H1 (cell line): ENCODE data around the gene LGALS3. TPM values are rescaled to one million over a fixed set of nuclear protein-coding genes. Genes with fewer than 3 reads are reported as not detected.

ENCODE experiments used
- CTCF ChIA-PET: fragments of 300-600 bp; sonication (Branson Sonifier 250); formaldehyde crosslinking; loops from one replicate; lab custom pipeline; 2021; ENCODE audit not compliant: partially characterized antibody; lab: Charles Lee
- POLR2A ChIA-PET: fragments of 300-600 bp; sonication (Branson Sonifier 250); formaldehyde crosslinking; loops from one replicate; lab custom pipeline; 2021; ENCODE audit warnings: inconsistent platforms; ENCODE audit not compliant: partially characterized antibody; lab: Charles Lee
- DNase-seq, 2 experiments: peaks; one replicate each; pipeline versions ENCODE4 v3.0.0 to v3.0.0-alpha.2; 2010 to 2022; ENCODE audit warnings: low spot score in 2 of 2, low read depth in 1 of 2, mixed read lengths in 1 of 2
- FAIRE-seq: peaks from 2 replicates; lab custom pipeline; 2011; peaks lifted over from hg19 to GRCh38; lab: Jason Lieb, UNC
- H2AFZ ChIP-seq: 2 replicates; pipeline ENCODE4 v1.8.1; 2012; ENCODE audit warnings: low read length, inconsistent platforms
- H2AK5ac ChIP-seq: 2 replicates; pipeline ENCODE4 v1.6.1; 2013; ENCODE audit warnings: low read depth, low read length
- H2BK120ac ChIP-seq: replicated peaks from 2 replicates; pipeline ENCODE3; 2013; ENCODE audit warnings: low read depth, low read length, inconsistent platforms
- H2BK12ac ChIP-seq: 2 replicates; pipeline ENCODE4 v1.6.1; 2013; ENCODE audit warnings: low read depth, low read length
- H2BK15ac ChIP-seq: 2 replicates; pipeline ENCODE4 v1.6.1; 2013; ENCODE audit warnings: low read length
- H2BK20ac ChIP-seq: 2 replicates; pipeline ENCODE4 v1.6.1; 2013; ENCODE audit warnings: low read length
- H2BK5ac ChIP-seq: 2 replicates; pipeline ENCODE4 v1.6.1; 2013; ENCODE audit warnings: low read depth, low read length
- H3K14ac ChIP-seq: 2 replicates; pipeline ENCODE4 v1.6.1; 2013; ENCODE audit warnings: inconsistent platforms; ENCODE audit not compliant: insufficient read length
- H3K18ac ChIP-seq: 2 replicates; pipeline ENCODE4 v1.6.1; 2013; ENCODE audit warnings: low read length; ENCODE audit errors: extremely low read depth
- H3K23ac ChIP-seq: 2 replicates; pipeline ENCODE4 v1.6.1; 2013; ENCODE audit warnings: inconsistent platforms; ENCODE audit not compliant: insufficient read length
- H3K23me2 ChIP-seq: 2 replicates; pipeline ENCODE4 v1.6.1; 2013; ENCODE audit warnings: low read depth, low read length
- H3K27ac ChIP-seq: 2 replicates; pipeline ENCODE4 v1.6.1; 2011; ENCODE audit warnings: low read depth, low read length, inconsistent platforms
- H3K27me3 ChIP-seq, 4 experiments: replicated peaks in 1 of 4; 1 replicate in 1 of 4; 2 replicates in 3 of 4; pipeline versions ENCODE4 v1.6.1 to v1.8.1; 2011 to 2013; ENCODE audit warnings: low read length in 3 of 4, mild to moderate bottlenecking in 3 of 4, inconsistent platforms in 2 of 4, mixed read lengths in 2 of 4, moderate library complexity in 1 of 4; ENCODE audit not compliant: control insufficient read depth in 3 of 4, insufficient read depth in 3 of 4; ENCODE audit errors: extremely low read depth in 1 of 4
- H3K36me3 ChIP-seq, 4 experiments: 2 replicates each; pipeline versions ENCODE4 v1.6.1 to v1.8.1; 2011 to 2013; ENCODE audit warnings: mild to moderate bottlenecking in 4 of 4, low read length in 3 of 4, moderate library complexity in 2 of 4, control low read depth in 1 of 4, inconsistent platforms in 1 of 4; ENCODE audit not compliant: insufficient read depth in 4 of 4, control insufficient read depth in 2 of 4
- H3K4ac ChIP-seq: replicated peaks from 2 replicates; pipeline ENCODE3; 2013; ENCODE audit warnings: low read length, low read depth, mixed read lengths, inconsistent platforms; ENCODE audit not compliant: insufficient read length
- H3K4me1 ChIP-seq, 4 experiments: replicated peaks in 1 of 4; 1 replicate in 1 of 4; 2 replicates in 3 of 4; pipeline versions ENCODE4 v1.6.1 to v1.8.1; 2011 to 2013; ENCODE audit warnings: low read length in 3 of 4, inconsistent platforms in 2 of 4, mixed read lengths in 1 of 4; ENCODE audit not compliant: insufficient read depth in 4 of 4, control insufficient read depth in 3 of 4
- H3K4me2 ChIP-seq, 2 experiments: 2 replicates each; pipeline versions ENCODE4 v1.6.1 to v1.8.1; 2011 to 2013; ENCODE audit warnings: low read depth in 2 of 2, low read length in 2 of 2, control low read depth in 1 of 2, inconsistent platforms in 1 of 2, mild to moderate bottlenecking in 1 of 2; ENCODE audit not compliant: insufficient read depth in 1 of 2
- H3K4me3 ChIP-seq, 4 experiments: fragments of 200-600, 300-600 bp in 1 of 4; sonication (generic), shearing (Covaris generic), sonication (Bioruptor Twin) in 1 of 4; 2 replicates each; pipeline versions ENCODE4 v1.5.1 to v1.8.1; 2011 to 2016; ENCODE audit warnings: low read length in 4 of 4, low read depth in 3 of 4, control low read depth in 2 of 4, inconsistent platforms in 2 of 4, mild to moderate bottlenecking in 2 of 4, mixed read lengths in 1 of 4, moderate library complexity in 1 of 4; ENCODE audit not compliant: insufficient read depth in 2 of 4; ENCODE audit errors: extremely low read depth in 1 of 4
- H3K56ac ChIP-seq: replicated peaks from 2 replicates; pipeline ENCODE3; 2013; ENCODE audit warnings: low read depth, mild to moderate bottlenecking, mixed read lengths, low read length, inconsistent platforms; ENCODE audit not compliant: insufficient read length
- H3K79me1 ChIP-seq: 2 replicates; pipeline ENCODE4 v1.6.1; 2013; ENCODE audit warnings: low read depth, low read length, control low read depth
- H3K79me2 ChIP-seq, 2 experiments: 2 replicates each; pipeline versions ENCODE4 v1.6.1 to v1.8.1; 2012 to 2013; ENCODE audit warnings: low read length in 2 of 2, mild to moderate bottlenecking in 2 of 2, inconsistent platforms in 1 of 2; ENCODE audit not compliant: insufficient read depth in 2 of 2, control insufficient read depth in 1 of 2
- H3K9ac ChIP-seq, 4 experiments: replicated peaks in 1 of 4; 1 replicate in 1 of 4; 2 replicates in 3 of 4; pipeline versions ENCODE4 v1.6.1 to v1.8.1; 2011 to 2013; ENCODE audit warnings: low read depth in 3 of 4, low read length in 3 of 4, control low read depth in 2 of 4, mild to moderate bottlenecking in 2 of 4, moderate library complexity in 2 of 4, inconsistent platforms in 1 of 4; ENCODE audit errors: extremely low read depth in 1 of 4
- H3K9me3 ChIP-seq, 2 experiments: 2 replicates each; pipeline versions ENCODE4 v1.6.1 to v1.8.1; 2012 to 2013; ENCODE audit warnings: mild to moderate bottlenecking in 2 of 2, moderate library complexity in 2 of 2, control low read depth in 1 of 2, inconsistent platforms in 1 of 2, low read depth in 1 of 2, low read length in 1 of 2, mixed read lengths in 1 of 2; ENCODE audit not compliant: insufficient read depth in 2 of 2
- H4K20me1 ChIP-seq, 2 experiments: replicated peaks in 1 of 2; 2 replicates each; pipeline versions ENCODE3 to v1.8.1; 2011 to 2013; ENCODE audit warnings: inconsistent platforms in 2 of 2, low read length in 2 of 2, mild to moderate bottlenecking in 1 of 2; ENCODE audit not compliant: insufficient read depth in 2 of 2, control insufficient read depth in 1 of 2
- H4K5ac ChIP-seq: 2 replicates; pipeline ENCODE4 v1.6.1; 2013; ENCODE audit warnings: low read length, low read depth, mixed read lengths, inconsistent platforms; ENCODE audit not compliant: insufficient read length
- H4K8ac ChIP-seq: 2 replicates; pipeline ENCODE4 v1.8.0; 2013; ENCODE audit warnings: mild to moderate bottlenecking, moderate library complexity, low read length, inconsistent platforms; ENCODE audit not compliant: insufficient read depth; ENCODE audit errors: extremely low read depth
- H4K91ac ChIP-seq: replicated peaks from 2 replicates; pipeline ENCODE3; 2013; ENCODE audit warnings: low read length, mixed read lengths, inconsistent platforms; ENCODE audit not compliant: insufficient read length
- ASH2L ChIP-seq: fragments of 200-600, 300-600 bp; sonication (generic); IDR thresholded peaks from one replicate; pipeline ENCODE4 v1.7.1; 2017; ENCODE audit warnings: low read length
- CBX5 ChIP-seq: fragments of 300-800, 300-1000 bp; sonication (generic); IDR thresholded peaks from 2 replicates; pipeline ENCODE4 v1.7.1; 2016; ENCODE audit warnings: antibody characterized with exemption, low read length, low read depth
- CHD1 ChIP-seq: IDR thresholded peaks from 2 replicates; pipeline ENCODE4 v1.6.1; 2012; ENCODE audit warnings: low read depth, low read length, improper control_type of control experiment
- CHD2 ChIP-seq: IDR thresholded peaks from 2 replicates; pipeline ENCODE4 v1.6.1; 2012; ENCODE audit warnings: low read length, improper control_type of control experiment
- FOSL1 ChIP-seq: IDR thresholded peaks from 2 replicates; pipeline ENCODE4 v1.6.1; 2011; ENCODE audit warnings: mild to moderate bottlenecking, low read depth, low read length, moderate library complexity; ENCODE audit not compliant: insufficient read depth
- JUN ChIP-seq: IDR thresholded peaks from 2 replicates; pipeline ENCODE4 v1.6.1; 2011; ENCODE audit warnings: low read depth, mild to moderate bottlenecking, improper control_type of control experiment, low read length
- NRF1 ChIP-seq: IDR thresholded peaks from 2 replicates; pipeline ENCODE4 v1.6.1; 2011; ENCODE audit warnings: mild to moderate bottlenecking, low read depth, low read length, improper control_type of control experiment
- SIN3A ChIP-seq, 2 experiments: IDR thresholded peaks in 1 of 2; conservative IDR thresholded peaks in 1 of 2; 2 replicates each; pipeline ENCODE4 v1.6.1; 2011 to 2012; ENCODE audit warnings: low read length in 2 of 2, improper control_type of control experiment in 1 of 2, low read depth in 1 of 2, mild to moderate bottlenecking in 1 of 2
- SIRT6 ChIP-seq: IDR thresholded peaks from one replicate; pipeline ENCODE4 v1.7.1; 2012; ENCODE audit warnings: low read length, inconsistent platforms
- SP2 ChIP-seq: IDR thresholded peaks from 2 replicates; pipeline ENCODE4 v1.6.1; 2012; ENCODE audit warnings: mild to moderate bottlenecking, low read length, inconsistent platforms
- SRF ChIP-seq: IDR thresholded peaks from 2 replicates; pipeline ENCODE4 v1.6.1; 2011; ENCODE audit warnings: mild to moderate bottlenecking, low read depth, low read length, moderate library complexity
- SUZ12 ChIP-seq: fragments of 200-600 bp; sonication (generic); IDR thresholded peaks from 2 replicates; pipeline ENCODE4 v1.6.1; 2012; ENCODE audit warnings: mild to moderate bottlenecking, inconsistent platforms, low read length, moderate library complexity, mixed read lengths
- TAF1 ChIP-seq: IDR thresholded peaks from 2 replicates; pipeline ENCODE4 v1.6.1; 2011; ENCODE audit warnings: mild to moderate bottlenecking, low read depth, low read length
- WGBS, 2 experiments: shearing (Covaris generic) in 1 of 2; methylation state at CpG; one replicate each; pipeline versions ENCODE4 v1.1.6 to v1.1.7; 2013 to 2015; ENCODE audit warnings: low lambda C conversion rate in 2 of 2, mixed read lengths in 2 of 2, inconsistent platforms in 1 of 2, low coverage in 1 of 2, missing lambda C conversion rate in 1 of 2; ENCODE audit not compliant: insufficient replicate concordance in 2 of 2, insufficient coverage in 1 of 2, insufficient read length in 1 of 2; ENCODE audit errors: extremely low coverage in 1 of 2, missing lambda C conversion rate in 1 of 2; 5-methylcytosine and 5-hydroxymethylcytosine counted together
- polyA plus RNA-seq, 7 experiments: library from polyadenylated mRNA; depleted of rRNA in 3 of 7; stranded (reverse) in 5 of 7; unstranded in 2 of 7; fragments of >200 nt in 5 of 7; fragments of 200-250 nt in 2 of 7; gene quantifications; 1 replicate in 5 of 7; 2 replicates in 1 of 7; 4 replicates in 1 of 7; pipeline versions ENCODE4 v1.2.1 to v1.2.3, GENCODE V29; 2011 to 2013; ENCODE audit warnings: missing spikeins in 2 of 7, mixed read lengths in 2 of 7
- total RNA-seq: library from RNA; stranded (reverse); fragmentation: NEBNext Ultra II Directional; extraction: Animal tissue kit (Norgen Biotek cat#: 25700); gene quantifications from 2 replicates; pipeline ENCODE4 v1.2.1, GENCODE V29; 2021
- TF ChIP-seq, protein P1 (sequence below): IDR thresholded peaks from 2 replicates; pipeline ENCODE4 v1.6.1; 2012; ENCODE audit warnings: inconsistent platforms

Gene LGALS3
- total and polyA plus RNA-seq, 2 of the 8 experiments (the other 6 are each of a cell fraction or from before 2014, with no cell fraction given): 9.7 to 14.5 TPM

DNA sequence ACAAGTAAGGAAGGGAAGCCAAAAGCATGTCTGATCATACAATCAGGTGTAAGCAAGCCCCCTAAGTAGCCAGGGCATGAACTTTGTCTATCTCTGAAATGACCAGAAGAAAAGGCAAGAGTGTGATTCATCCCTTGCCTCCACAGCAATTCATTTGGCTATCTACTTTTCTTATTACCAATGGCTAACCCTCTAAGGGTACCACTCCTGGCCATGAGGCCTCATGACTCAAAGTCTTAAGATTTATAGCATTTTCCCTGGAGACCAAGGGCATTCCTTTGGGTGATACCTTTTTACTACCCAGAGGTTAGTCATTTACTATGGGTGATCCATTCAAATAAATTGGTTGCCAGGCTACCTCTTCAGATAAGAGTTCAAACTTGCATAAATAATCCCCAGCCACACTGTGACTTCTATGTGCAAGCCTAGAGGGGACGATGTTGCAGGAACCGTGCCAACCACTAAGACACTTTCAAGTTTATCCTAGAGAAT, 1.5 kb upstream of the LGALS3 start:
- Histone ChIP-seq H3K36me3 (no peaks in the 10 kb centered on the region), H3K9ac (no peak overlapping the region), H3K79me2 (no peaks in the 10 kb centered on the region), H2BK5ac (no peak overlapping the region), H4K8ac (no peak overlapping the region), H4K91ac (no peak overlapping the region), H2AFZ (no peak overlapping the region), H3K56ac (no peak overlapping the region), H3K79me1 (no peaks in the 10 kb centered on the region), H3K4me3 (no peak overlapping the region), H3K27me3 (peaks cover 0 to 30% (median 17%) of the 10 kb centered on the region in 4 experiments; a peak in 6 of 7 replicates), H3K4ac (no peak overlapping the region), H2BK20ac (no peak overlapping the region), H3K27ac (no peak overlapping the region), H4K5ac (no peak overlapping the region), H2AK5ac (no peak overlapping the region), H3K4me2 (no peak overlapping the region), H2BK120ac (no peak overlapping the region), H3K4me1 (peaks cover 0 to 3% (median 1%) of the 10 kb centered on the region in 4 experiments; a peak in 2 of 7 replicates), H3K23ac (no peak overlapping the region), H3K14ac (no peak overlapping the region), H2BK12ac (no peak overlapping the region), H2BK15ac (no peak overlapping the region), H3K23me2 (peaks cover 10% of the 10 kb centered on the region), H3K9me3 (no peaks in the 10 kb centered on the region), H3K18ac (no peak overlapping the region), H4K20me1 (no peaks in the 10 kb centered on the region)
- FAIRE-seq (no peak), DNase-seq (no peak)
- 81% methylated on average over 2 of the region's 2 CpGs; no CpG with 5 or more reads in 1 of the 2 experiments for WGBS, 2 experiments
- ChIA-PET CTCF (interaction anchor here (0.8 to 1.2 kb wide), 3 partner anchors 10 to 35 kb away, joined by 3 read pairs; no protein-coding TSS in a partner anchor), POLR2A (no interaction called here)
- TF ChIP-seq CHD2: no peak
- no peak for TF ChIP-seq ASH2L
- no peak for TF ChIP-seq SIN3A (conservative IDR thresholded peaks at IDR 0.05 in 1 of 2, IDR thresholded peaks at IDR 0.05 in 1 of 2; ENCODE audit: low read depth in 1 of 2, low read length in 2 of 2)
- no peak for TF ChIP-seq SRF
- TF ChIP-seq SIRT6: no peak
- no peak for TF ChIP-seq SUZ12
- no peak for TF ChIP-seq TAF1
- no peak for TF ChIP-seq NRF1
- TF ChIP-seq, protein P1, sequence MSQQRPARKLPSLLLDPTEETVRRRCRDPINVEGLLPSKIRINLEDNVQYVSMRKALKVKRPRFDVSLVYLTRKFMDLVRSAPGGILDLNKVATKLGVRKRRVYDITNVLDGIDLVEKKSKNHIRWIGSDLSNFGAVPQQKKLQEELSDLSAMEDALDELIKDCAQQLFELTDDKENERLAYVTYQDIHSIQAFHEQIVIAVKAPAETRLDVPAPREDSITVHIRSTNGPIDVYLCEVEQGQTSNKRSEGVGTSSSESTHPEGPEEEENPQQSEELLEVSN: no peak
- no peak for TF ChIP-seq JUN
- TF ChIP-seq FOSL1: no peak
- TF ChIP-seq CHD1: no peak
- TF ChIP-seq CBX5: no peak
- no peak for TF ChIP-seq SP2
